Ishikawa (cell line): ENCODE measurements around the gene ANKRD12.

Experiments
- CEBPB ChIP-seq: IDR thresholded peaks from 2 replicates; pipeline ENCODE4 v1.6.1; 2012
- CREB1 ChIP-seq: IDR thresholded peaks from 2 replicates; pipeline ENCODE4 v1.6.1; 2012; ENCODE audit warnings: low read depth
- EGR1 ChIP-seq: IDR thresholded peaks from 2 replicates; pipeline ENCODE4 v1.6.1; 2012
- EP300 ChIP-seq: IDR thresholded peaks from 2 replicates; pipeline ENCODE4 v1.6.1; 2012; ENCODE audit warnings: borderline replicate concordance
- FOXM1 ChIP-seq: IDR thresholded peaks from 2 replicates; pipeline ENCODE4 v1.6.1; 2012; ENCODE audit warnings: low read depth, borderline replicate concordance
- MAX ChIP-seq: IDR thresholded peaks from 2 replicates; pipeline ENCODE4 v1.6.1; 2012
- NFIC ChIP-seq: IDR thresholded peaks from 2 replicates; pipeline ENCODE4 v1.6.1; 2012
- RAD21 ChIP-seq: IDR thresholded peaks from 2 replicates; pipeline ENCODE4 v1.6.1; 2012; ENCODE audit warnings: low read depth
- REST ChIP-seq: IDR thresholded peaks from 2 replicates; pipeline ENCODE4 v1.6.1; 2012; ENCODE audit warnings: low read depth, mild to moderate bottlenecking
- TAF1 ChIP-seq: IDR thresholded peaks from 2 replicates; pipeline ENCODE4 v1.6.1; 2012; ENCODE audit warnings: low read depth, mild to moderate bottlenecking
- TCF12 ChIP-seq: IDR thresholded peaks from 2 replicates; pipeline ENCODE4 v1.6.1; 2012; ENCODE audit warnings: low read depth
- TEAD4 ChIP-seq: IDR thresholded peaks from 2 replicates; pipeline ENCODE4 v1.6.1; 2012
- YY1 ChIP-seq: IDR thresholded peaks from 2 replicates; pipeline ENCODE4 v1.6.1; 2012; ENCODE audit warnings: low read depth
- ZBTB7A ChIP-seq: IDR thresholded peaks from 2 replicates; pipeline ENCODE4 v1.6.1; 2012; ENCODE audit warnings: low read depth
- TF ChIP-seq, protein P1 (sequence below): IDR thresholded peaks from 2 replicates; pipeline ENCODE4 v1.6.1; 2012

ANKRD12 gene

GRCh38 chr18:9103376-9103873 is 33.2 kb upstream of the ANKRD12 start:
- no peak for TF ChIP-seq CREB1

GRCh38 chr18:9104244-9104901 is 32.2 kb upstream of the ANKRD12 start:
- TF ChIP-seq YY1 (no peak), EP300 (no peak), REST (no peak), RAD21 (no peak), TEAD4 (no peak), MAX (no peak), NFIC (no peak), EGR1 (no peak), CEBPB (no peak)

DNA sequence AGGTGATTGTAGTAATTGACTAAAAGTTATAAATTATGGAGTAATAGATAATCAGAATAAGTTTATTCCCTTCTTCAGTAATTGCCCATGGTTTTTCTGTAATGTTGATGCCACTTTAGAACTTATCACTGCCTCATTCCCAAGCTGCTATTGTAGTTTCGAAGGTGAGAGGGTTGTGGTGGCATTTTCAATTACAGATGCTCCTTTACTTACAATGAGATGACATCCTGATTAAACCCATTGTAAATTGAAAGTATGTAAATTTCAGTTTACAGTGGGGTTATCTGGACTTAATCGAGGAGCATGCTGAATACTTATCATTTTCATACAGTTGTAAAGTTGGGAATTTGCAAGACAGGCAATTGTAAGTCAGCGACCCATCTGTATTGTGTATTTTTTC is 31.2 kb upstream of the ANKRD12 start:
- no peak for TF ChIP-seq TEAD4
- TF ChIP-seq EGR1 = no peak
- no peak for TF ChIP-seq TCF12
- no peak for TF ChIP-seq EP300
- TF ChIP-seq MAX = no peak
- no peak for TF ChIP-seq NFIC
- no peak for TF ChIP-seq CEBPB
- no peak for TF ChIP-seq YY1
- no peak for TF ChIP-seq REST

DNA sequence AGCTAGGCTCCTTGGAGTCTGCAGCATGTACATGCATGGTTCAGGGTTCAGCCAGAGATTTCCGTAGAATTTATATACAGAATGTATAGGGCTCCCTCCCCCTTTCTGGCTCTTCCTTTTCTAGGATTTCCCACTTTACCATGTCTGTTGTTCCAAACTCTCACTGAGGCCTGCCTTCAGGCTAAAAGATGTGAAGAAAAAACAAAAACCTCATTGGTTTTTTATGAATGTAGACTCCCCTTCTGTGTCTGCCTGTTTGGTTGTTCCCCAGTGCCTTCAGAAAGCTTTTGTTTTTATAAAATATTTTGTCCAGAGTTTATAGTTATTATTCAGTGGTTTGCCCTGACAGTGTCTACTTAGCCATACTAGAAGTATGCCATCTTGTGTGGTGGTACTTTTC is 30.5 kb upstream of the ANKRD12 start:
- no peak for TF ChIP-seq TEAD4
- TF ChIP-seq RAD21 = no peak
- no peak for TF ChIP-seq TCF12
- TF ChIP-seq FOXM1 = no peak
- no peak for TF ChIP-seq CEBPB
- TF ChIP-seq EGR1 = no peak
- TF ChIP-seq, protein P1, sequence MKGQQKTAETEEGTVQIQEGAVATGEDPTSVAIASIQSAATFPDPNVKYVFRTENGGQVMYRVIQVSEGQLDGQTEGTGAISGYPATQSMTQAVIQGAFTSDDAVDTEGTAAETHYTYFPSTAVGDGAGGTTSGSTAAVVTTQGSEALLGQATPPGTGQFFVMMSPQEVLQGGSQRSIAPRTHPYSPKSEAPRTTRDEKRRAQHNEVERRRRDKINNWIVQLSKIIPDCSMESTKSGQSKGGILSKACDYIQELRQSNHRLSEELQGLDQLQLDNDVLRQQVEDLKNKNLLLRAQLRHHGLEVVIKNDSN = no peak
- TF ChIP-seq MAX = no peak
- no peak for TF ChIP-seq EP300
- no peak for TF ChIP-seq CREB1
- TF ChIP-seq NFIC = no peak
- TF ChIP-seq ZBTB7A = no peak

DNA sequence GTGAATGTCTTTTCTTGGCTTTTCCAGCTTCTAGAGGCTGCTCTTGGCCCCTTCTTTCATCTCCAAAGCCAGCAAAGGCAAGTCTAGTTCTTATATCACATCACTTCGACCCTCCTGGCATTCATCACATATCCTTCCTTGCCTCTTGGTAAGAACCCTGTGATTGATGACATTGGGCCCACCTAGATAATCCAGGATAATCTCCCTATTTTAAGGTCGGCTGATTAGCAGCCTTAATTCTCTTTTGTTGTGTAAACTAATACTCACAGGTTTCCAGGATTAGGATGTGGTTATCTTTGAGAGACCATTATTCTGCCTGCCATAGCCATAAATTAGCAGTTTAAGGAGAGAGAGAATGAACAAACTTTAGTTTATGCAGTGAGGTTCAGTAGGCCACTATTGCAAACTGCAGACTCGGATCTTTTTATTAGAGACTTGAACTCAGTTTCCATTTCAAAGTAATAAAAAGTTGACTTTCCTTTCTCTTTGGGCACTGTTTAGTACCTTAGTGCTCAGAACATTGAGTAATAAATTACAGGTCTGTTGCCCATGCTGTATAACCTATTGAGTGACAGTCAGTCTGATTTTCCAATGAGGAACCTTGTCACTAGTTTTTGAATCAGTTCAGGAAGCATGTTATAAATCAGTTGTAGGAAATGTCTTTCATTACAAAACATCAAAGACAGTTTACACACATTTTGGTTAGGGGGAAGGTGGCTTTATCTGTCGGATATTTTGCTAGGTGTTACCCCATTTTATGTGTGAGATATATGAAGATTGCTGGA is 29.6 kb upstream of the ANKRD12 start:
- TF ChIP-seq TAF1 = no peak
- no peak for TF ChIP-seq ZBTB7A

DNA sequence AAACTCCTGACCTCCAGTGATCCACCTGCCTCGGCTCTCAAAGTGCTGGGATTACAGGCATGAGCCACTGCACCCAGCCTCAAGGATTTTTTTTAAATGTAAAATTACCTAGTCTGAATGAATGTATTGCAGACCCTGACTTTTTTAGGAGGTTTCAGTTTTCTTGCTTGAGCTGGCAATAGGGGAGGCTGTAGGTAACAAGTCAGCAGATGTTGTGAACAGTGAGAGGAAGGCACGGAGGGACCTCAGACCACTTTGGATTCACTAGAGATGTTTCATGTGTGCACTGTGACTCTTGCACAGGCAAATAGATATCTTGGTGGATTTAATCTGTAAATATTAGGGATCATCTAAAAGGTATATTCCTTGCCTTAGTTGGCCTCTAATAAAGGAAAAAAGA is 27.7 kb upstream of the ANKRD12 start:
- TF ChIP-seq FOXM1 (no peak), EGR1 (no peak), YY1 (no peak), TCF12 (no peak), RAD21 (no peak)

DNA sequence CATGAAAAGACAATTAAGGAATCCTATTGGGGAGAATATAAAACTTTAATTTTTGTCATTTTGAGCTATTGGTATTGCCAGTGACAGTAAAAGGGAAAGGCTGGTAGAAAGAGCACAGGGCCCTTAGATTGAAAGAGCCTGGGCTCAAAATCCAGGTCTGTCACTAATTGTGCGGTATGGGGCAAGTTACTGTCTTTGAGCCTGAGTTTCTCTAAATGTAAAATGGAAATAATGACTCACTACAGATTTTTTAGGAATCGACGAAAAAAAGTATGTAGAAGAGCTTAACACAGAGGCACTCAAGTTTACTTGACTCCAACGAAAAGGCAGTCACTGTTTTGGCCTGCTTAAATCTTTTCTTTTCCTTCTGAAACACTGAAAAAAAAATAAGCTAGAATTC is 27.1 kb upstream of the ANKRD12 start:
- TF ChIP-seq REST = no peak
- TF ChIP-seq YY1 = no peak
- no peak for TF ChIP-seq EGR1
- TF ChIP-seq NFIC = no peak
- no peak for TF ChIP-seq CEBPB
- TF ChIP-seq MAX = no peak
- no peak for TF ChIP-seq TCF12
- no peak for TF ChIP-seq FOXM1
- no peak for TF ChIP-seq RAD21
